HCT116 (cell line): Measurements from ENCODE around the gene APBA2. TPM values are rescaled to one million over a fixed set of nuclear protein-coding genes. Genes with fewer than 3 reads are reported as not detected.

ENCODE experiments used
- ATAC-seq: fragments of 200-7000 bp; cut with Tn5 transposase; 2 replicates; pipeline ENCODE4 v1.9.1; 2020; ENCODE audit warnings: mild to moderate bottlenecking, moderate library complexity
- BruUV-seq: library from RNA; stranded (reverse); fragments of 400-500 nt; replicated peaks from 2 replicates; lab custom pipeline; 2021; lab: Mats Ljungman, UMichigan
- CTCF ChIA-PET: fragments of 300-600 bp; sonication (Branson Sonifier 250); formaldehyde crosslinking; loops from one replicate; lab custom pipeline; 2021; ENCODE audit warnings: antibody characterized with exemption; lab: Charles Lee
- POLR2A ChIA-PET: fragments of 300-600, 350-600 bp; sonication (Branson Sonifier 250); formaldehyde crosslinking; loops from one replicate; lab custom pipeline; 2021; ENCODE audit warnings: antibody characterized with exemption; lab: Charles Lee
- RAD21 ChIA-PET, 2 experiments: fragments of 300-600 bp; sonication (Branson Sonifier 250); formaldehyde crosslinking; loops; one replicate each; lab custom pipeline; 2023; ENCODE audit warnings: low total read pairs in 2 of 2; ENCODE audit not compliant: uncharacterized antibody in 2 of 2, unreplicated experiment in 2 of 2, low non-redundant PET in 1 of 2; lab: Charles Lee
- DNase-seq: peaks from one replicate; pipeline ENCODE4 v3.0.0-alpha.2; 2010; ENCODE audit warnings: low read depth, low spot score
- H2AFZ ChIP-seq: fragments of 200-600 bp; shearing (Covaris generic), sonication (generic); 2 replicates; pipeline ENCODE4 v1.6.1; 2017; ENCODE audit warnings: low read depth, mixed run types, mixed read lengths, antibody characterized with exemption, low read length; ENCODE audit not compliant: poor library complexity, severe bottlenecking
- H3K27ac ChIP-seq: 2 replicates; pipeline ENCODE4 v1.5.1; 2012; ENCODE audit warnings: low read depth, low read length
- H3K27me3 ChIP-seq: fragments of 200-600 bp; sonication (generic); 2 replicates; pipeline ENCODE4 v1.6.1; 2016; ENCODE audit warnings: mixed run types, low read length, mixed read lengths; ENCODE audit not compliant: insufficient read depth
- H3K36me3 ChIP-seq, 2 experiments: fragments of 200-500 bp in 1 of 2; fragments of 200-600 bp in 1 of 2; sonication (Bioruptor generic) in 1 of 2; sonication (generic) in 1 of 2; 2 replicates each; pipeline versions ENCODE4 v1.5.1 to v1.6.1; 2014 to 2016; ENCODE audit warnings: low read length in 2 of 2, inconsistent platforms in 1 of 2, mixed read lengths in 1 of 2, mixed run types in 1 of 2; ENCODE audit not compliant: insufficient read depth in 2 of 2, control insufficient read depth in 1 of 2
- H3K4me1 ChIP-seq, 2 experiments: fragments of 200-600 bp in 1 of 2; sonication (generic) in 1 of 2; 2 replicates each; pipeline versions ENCODE4 v1.5.1 to v1.6.1; 2012 to 2017; ENCODE audit warnings: low read length in 2 of 2, inconsistent platforms in 1 of 2, mild to moderate bottlenecking in 1 of 2, mixed read lengths in 1 of 2, mixed run types in 1 of 2, moderate library complexity in 1 of 2; ENCODE audit not compliant: insufficient read depth in 2 of 2, control insufficient read depth in 1 of 2
- H3K4me2 ChIP-seq: fragments of 200-600 bp; sonication (generic); 2 replicates; pipeline ENCODE4 v1.6.1; 2017; ENCODE audit warnings: mixed run types, low read length, mixed read lengths
- H3K4me3 ChIP-seq, 2 experiments: fragments of 200-600 bp in 1 of 2; sonication (generic) in 1 of 2; replicated peaks in 1 of 2; 2 replicates each; pipeline ENCODE4 v1.5.1; 2011 to 2016; ENCODE audit warnings: low read length in 2 of 2, control low read depth in 1 of 2, low read depth in 1 of 2, mild to moderate bottlenecking in 1 of 2, mixed read lengths in 1 of 2, mixed run types in 1 of 2
- H3K79me2 ChIP-seq: fragments of 200-600 bp; sonication (generic); 2 replicates; pipeline ENCODE4 v1.6.1; 2017; ENCODE audit warnings: mild to moderate bottlenecking, mixed run types, low read length, moderate library complexity, mixed read lengths; ENCODE audit not compliant: insufficient read depth
- H3K9ac ChIP-seq: fragments of 200-600 bp; sonication (generic); 2 replicates; pipeline ENCODE4 v1.6.1; 2016; ENCODE audit warnings: low read length, mixed read lengths
- H3K9me2 ChIP-seq: fragments of 200-600 bp; sonication (generic), shearing (Covaris generic); 2 replicates; pipeline ENCODE4 v1.6.1; 2017; ENCODE audit warnings: mixed run types, mild to moderate bottlenecking, moderate library complexity; ENCODE audit not compliant: insufficient read depth
- H3K9me3 ChIP-seq, 2 experiments: fragments of 200-500 bp in 1 of 2; fragments of 200-600 bp in 1 of 2; sonication (Bioruptor generic) in 1 of 2; sonication (generic) in 1 of 2; 2 replicates each; pipeline ENCODE4 v1.6.1; 2014 to 2017; ENCODE audit warnings: low read length in 2 of 2, mixed read lengths in 2 of 2, inconsistent platforms in 1 of 2, low read depth in 1 of 2, mild to moderate bottlenecking in 1 of 2, mixed run types in 1 of 2, moderate library complexity in 1 of 2; ENCODE audit not compliant: control insufficient read depth in 1 of 2, insufficient read depth in 1 of 2
- H4K20me1 ChIP-seq: fragments of 200-600 bp; sonication (generic), shearing (Covaris generic); 2 replicates; pipeline ENCODE4 v1.6.1; 2017; ENCODE audit warnings: mixed run types, mild to moderate bottlenecking, moderate library complexity; ENCODE audit not compliant: insufficient read depth
- CTCF ChIP-seq, 3 experiments: fragments of 200-600 bp in 1 of 3; sonication (generic) in 1 of 3; IDR thresholded peaks in 2 of 3; conservative IDR thresholded peaks in 1 of 3; 2 replicates each; pipeline ENCODE4 v1.5.1; 2012 to 2017; ENCODE audit warnings: low read depth in 2 of 3, low read length in 2 of 3, antibody characterized with exemption in 1 of 3, borderline replicate concordance in 1 of 3, control low read depth in 1 of 3, mild to moderate bottlenecking in 1 of 3, mixed read lengths in 1 of 3, mixed run types in 1 of 3, moderate library complexity in 1 of 3; ENCODE audit not compliant: insufficient read depth in 1 of 3
- ELF1 ChIP-seq: IDR thresholded peaks from 2 replicates; pipeline ENCODE4 v1.6.1; 2012; ENCODE audit warnings: low read depth, borderline replicate concordance
- POLR2A ChIP-seq: IDR thresholded peaks from 2 replicates; pipeline ENCODE4 v1.7.0; 2011; ENCODE audit warnings: borderline replicate concordance; ENCODE audit not compliant: insufficient read depth, insufficient read length; ENCODE audit errors: extremely low read depth
- YY1 ChIP-seq: IDR thresholded peaks from 2 replicates; pipeline ENCODE4 v1.6.1; 2011; ENCODE audit warnings: low read length, low read depth, moderate library complexity, mild to moderate bottlenecking; ENCODE audit not compliant: insufficient replicate concordance; ENCODE audit errors: extremely low read depth
- ZNF274 ChIP-seq: fragments of 200-500 bp; sonication (Bioruptor generic); IDR thresholded peaks from 2 replicates; pipeline ENCODE4 v1.6.1; 2014; ENCODE audit warnings: mild to moderate bottlenecking, low read depth, low read length, inconsistent platforms
- intact Hi-C: fragments of 100-400 bp; cut with micrococcal nuclease; formaldehyde crosslinking; loops from 2 replicates; pipeline ENCODE4 v1.10.0; 2022
- total RNA-seq: library from RNA; stranded (reverse); gene quantifications from one replicate; pipeline ENCODE4 v1.2.1, GENCODE V29; 2021; ENCODE audit not compliant: unreplicated experiment
- TF ChIP-seq, protein P1 (sequence below): IDR thresholded peaks from 2 replicates; pipeline ENCODE4 v1.6.1; 2012

The APBA2 gene
- total RNA-seq, 1 experiment from 2014 or later: 0.47 TPM

GRCh38 chr15:29103824-29104565 lies 218.2 kb downstream of the APBA2 start (continued):
- TF ChIP-seq CTCF (IDR thresholded peaks at IDR 0.05 in 2 of 3, conservative IDR thresholded peaks at IDR 0.05 in 1 of 3; ENCODE audit: borderline replicate concordance in 1 of 3, insufficient read depth in 1 of 3, low read depth in 2 of 3, low read length in 2 of 3): peak; percentile 52 to 95 (median 80); a peak in 5 of 6 replicates

GRCh38 chr15:29104566-29104880 lies 218.7 kb downstream of the APBA2 start:
- POLR2A ChIA-PET: no interaction called here

More at GRCh38 chr15:29104566-29104880, 218.7 kb downstream of the APBA2 start:
- Histone ChIP-seq H3K4me1 (peaks cover 0 to 3% of the 10 kb centered on the region in 2 experiments; a peak in 2 of 4 replicates), H3K9me3 (no peaks in the 10 kb centered on the region), H3K27ac (no peak overlapping the region), H3K9me2 (no peaks in the 10 kb centered on the region), H3K27me3 (0 out of 2 replicates have a peak, but pooled peaks cover 1% of the 10 kb centered on the region), H3K4me2 (no peak overlapping the region), H3K9ac (no peak overlapping the region), H2AFZ (no peak overlapping the region), H3K36me3 (no peaks in the 10 kb centered on the region), H3K4me3 (no peak overlapping the region), H3K79me2 (no peaks in the 10 kb centered on the region), H4K20me1 (no peaks in the 10 kb centered on the region)
- TF ChIP-seq ZNF274 (no peak), ELF1 (no peak), YY1 (no peak), POLR2A (no peak)
- TF ChIP-seq, protein P1, sequence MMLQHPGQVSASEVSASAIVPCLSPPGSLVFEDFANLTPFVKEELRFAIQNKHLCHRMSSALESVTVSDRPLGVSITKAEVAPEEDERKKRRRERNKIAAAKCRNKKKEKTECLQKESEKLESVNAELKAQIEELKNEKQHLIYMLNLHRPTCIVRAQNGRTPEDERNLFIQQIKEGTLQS: no peak
- ChIA-PET RAD21 (no interaction called here), CTCF (interaction anchor here (0.8 to 2.1 kb wide), 4 partner anchors 17 to 116 kb away, joined by 4 to 6 read pairs (median 5); no protein-coding TSS in a partner anchor)
- BruUV-seq: no TSS peak
- ATAC-seq (no peak), DNase-seq (no peak)
- intact Hi-C loops: no loop called here
